RWPE1 (cell line): ENCODE measurements around the gene MAP2K3.

Experiments
- CTCF ChIA-PET: fragments of 350-600 bp; sonication (Branson Sonifier 250); formaldehyde crosslinking; extraction: SDS; loops from one replicate; lab custom pipeline; 2021; lab: Yijun Ruan, JAX
- POLR2A ChIA-PET: fragments of 400-600 bp; formaldehyde crosslinking; extraction: SDS; loops from one replicate; lab custom pipeline; 2020; ENCODE audit warnings: antibody characterized with exemption; ENCODE audit not compliant: low non-redundant PET; lab: Yijun Ruan, JAX
- DNase-seq: peaks from one replicate; pipeline ENCODE4 v3.0.0; 2012; ENCODE audit warnings: low spot score
- H3K27ac ChIP-seq: fragments of 450-650 bp; 2 replicates; pipeline ENCODE4 v1.5.1; 2017
- TF ChIP-seq, protein P1 (sequence below): fragments of 450-650 bp; conservative IDR thresholded peaks from 2 replicates; pipeline ENCODE4 v1.5.1; 2017; ENCODE audit warnings: low read depth, mild to moderate bottlenecking

Gene MAP2K3

DNA sequence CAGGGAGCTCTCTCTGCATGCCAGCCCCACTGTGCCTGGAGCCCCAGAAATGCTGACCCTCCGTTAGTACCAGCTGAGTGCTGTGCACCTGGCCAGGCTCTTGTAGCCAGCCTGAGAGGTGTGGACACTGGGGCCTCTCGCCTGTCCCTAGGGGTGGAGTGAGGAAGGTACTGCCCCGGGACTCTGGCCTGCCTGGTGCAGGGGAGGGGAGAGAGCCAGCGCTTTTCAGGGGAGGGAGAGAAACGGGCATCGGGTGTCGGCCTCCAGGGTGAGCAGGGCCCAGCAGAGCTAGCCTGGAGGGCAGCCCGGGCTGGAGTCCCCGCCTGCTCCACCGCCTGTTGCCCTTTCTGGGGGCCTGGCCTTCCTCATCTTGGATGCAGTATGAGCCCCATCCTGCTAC lies 13.1 kb downstream of the MAP2K3 start:
- ChIA-PET CTCF (no interaction called here), POLR2A (no interaction called here)
- H3K27ac ChIP-seq = peak overlapping the region; percentile 71
- DNase-seq = no peak
- TF ChIP-seq, protein P1, sequence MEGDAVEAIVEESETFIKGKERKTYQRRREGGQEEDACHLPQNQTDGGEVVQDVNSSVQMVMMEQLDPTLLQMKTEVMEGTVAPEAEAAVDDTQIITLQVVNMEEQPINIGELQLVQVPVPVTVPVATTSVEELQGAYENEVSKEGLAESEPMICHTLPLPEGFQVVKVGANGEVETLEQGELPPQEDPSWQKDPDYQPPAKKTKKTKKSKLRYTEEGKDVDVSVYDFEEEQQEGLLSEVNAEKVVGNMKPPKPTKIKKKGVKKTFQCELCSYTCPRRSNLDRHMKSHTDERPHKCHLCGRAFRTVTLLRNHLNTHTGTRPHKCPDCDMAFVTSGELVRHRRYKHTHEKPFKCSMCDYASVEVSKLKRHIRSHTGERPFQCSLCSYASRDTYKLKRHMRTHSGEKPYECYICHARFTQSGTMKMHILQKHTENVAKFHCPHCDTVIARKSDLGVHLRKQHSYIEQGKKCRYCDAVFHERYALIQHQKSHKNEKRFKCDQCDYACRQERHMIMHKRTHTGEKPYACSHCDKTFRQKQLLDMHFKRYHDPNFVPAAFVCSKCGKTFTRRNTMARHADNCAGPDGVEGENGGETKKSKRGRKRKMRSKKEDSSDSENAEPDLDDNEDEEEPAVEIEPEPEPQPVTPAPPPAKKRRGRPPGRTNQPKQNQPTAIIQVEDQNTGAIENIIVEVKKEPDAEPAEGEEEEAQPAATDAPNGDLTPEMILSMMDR = no peak

DNA sequence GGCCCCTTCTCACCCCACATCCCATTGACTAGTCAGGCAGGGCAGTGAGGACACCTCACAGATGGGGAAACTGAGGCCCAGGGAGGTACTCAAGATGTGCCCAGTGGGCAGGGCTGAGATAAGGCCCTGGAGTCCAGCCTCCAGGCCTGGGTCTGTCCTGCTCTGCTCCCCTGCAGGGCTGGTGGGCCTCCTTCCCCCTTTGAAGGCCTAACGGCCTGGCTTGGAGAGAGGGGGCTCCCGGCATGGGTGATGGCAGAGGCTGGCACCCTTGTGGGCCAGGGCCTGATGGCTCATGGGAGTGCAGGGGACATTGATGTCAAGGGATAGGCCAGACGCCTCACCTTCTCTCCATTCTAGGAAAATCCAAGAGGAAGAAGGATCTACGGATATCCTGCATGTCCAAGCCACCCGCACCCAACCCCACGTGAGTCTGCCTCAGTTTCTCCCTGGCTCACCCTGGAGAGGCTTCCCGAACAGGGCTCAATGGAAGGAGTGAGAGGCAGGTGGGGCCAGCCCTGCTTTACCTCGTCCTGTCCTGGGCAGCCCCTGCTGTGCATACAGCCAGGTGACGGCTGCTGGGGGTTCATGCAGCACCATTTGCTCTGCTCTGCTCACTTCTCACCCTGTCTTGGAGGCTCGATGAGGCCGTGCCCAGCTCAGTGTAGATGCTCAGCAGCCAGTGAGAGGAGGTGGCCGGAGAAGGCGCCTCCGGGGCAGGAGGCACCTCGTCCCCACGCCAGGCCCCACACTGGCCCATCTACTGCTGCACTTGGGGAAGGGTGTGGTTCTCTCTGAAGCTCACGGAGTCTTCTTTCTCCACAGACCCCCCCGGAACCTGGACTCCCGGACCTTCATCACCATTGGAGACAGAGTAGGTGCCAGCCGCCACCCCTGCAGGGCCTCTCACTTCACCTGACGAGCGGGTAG lies 13.8 kb downstream of the MAP2K3 start:
- TF ChIP-seq, protein P1 = no peak
- DNase-seq = no peak
- peak overlapping the region; percentile 71 for H3K27ac ChIP-seq
- ChIA-PET CTCF (no interaction called here), POLR2A (no interaction called here)

DNA sequence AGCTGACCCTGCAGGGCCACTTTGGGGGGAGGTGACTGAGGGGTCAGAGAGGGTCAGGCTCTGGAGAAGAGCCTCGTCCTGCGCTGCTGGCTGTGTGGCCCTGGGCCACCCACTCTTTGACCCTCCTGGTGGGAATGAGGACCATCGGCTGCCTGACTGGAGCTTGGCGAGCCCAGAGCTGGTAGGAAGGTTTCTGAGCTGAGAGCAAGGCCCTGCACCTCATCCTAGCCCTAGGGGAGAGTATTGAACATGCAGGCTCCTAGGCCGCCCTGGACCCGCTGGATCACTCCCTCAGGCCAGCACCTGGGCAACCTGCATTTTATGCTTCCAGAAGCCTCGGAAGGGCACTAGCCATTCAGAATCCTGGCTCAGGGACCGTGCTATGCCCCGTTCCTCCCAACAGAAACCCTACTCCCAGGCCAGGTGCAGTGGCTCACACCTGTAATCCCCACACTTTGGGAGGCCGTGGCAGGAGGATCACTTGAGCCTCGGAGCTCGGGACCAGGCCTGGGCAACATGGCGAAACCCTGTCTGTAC lies 14.5 kb downstream of the MAP2K3 start:
- no peak for DNase-seq
- H3K27ac ChIP-seq = no peak overlapping the region
- ChIA-PET CTCF (no interaction called here), POLR2A (no interaction called here)
- TF ChIP-seq, protein P1 = no peak

DNA sequence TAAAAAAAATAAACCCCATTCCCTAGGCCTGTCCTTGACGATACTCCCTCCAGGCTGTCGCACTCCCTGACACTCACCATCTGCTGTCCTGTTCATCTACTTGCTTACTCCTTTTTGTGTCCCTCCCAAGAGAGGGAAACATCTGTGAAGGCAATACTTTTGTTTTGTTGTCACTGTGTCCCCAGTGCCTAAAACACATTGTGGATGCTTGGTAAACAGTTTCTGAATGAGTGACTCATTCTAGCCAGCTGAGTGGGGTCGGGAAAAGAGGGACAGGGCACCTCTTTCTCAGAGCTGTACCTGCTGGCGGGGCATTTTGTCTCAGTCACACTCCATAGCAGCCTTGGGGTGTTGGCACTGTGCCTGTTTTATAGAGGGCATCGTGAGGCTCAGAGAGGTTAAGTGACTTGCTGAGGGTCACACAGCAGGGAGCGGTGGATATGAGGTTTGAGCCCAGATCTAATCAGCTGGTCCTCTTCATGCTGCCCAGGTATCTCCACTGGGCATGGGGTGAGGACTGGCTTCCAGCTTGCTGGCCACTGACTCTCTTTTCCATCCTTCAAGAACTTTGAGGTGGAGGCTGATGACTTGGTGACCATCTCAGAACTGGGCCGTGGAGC lies 15.6 kb downstream of the MAP2K3 start:
- ChIA-PET POLR2A (interaction anchor here (0.6 kb wide), 1 partner anchor 58 kb away, joined by 8 read pairs; no protein-coding TSS in a partner anchor), CTCF (interaction anchor here (0.8 kb wide), 1 partner anchor 11 kb away, joined by 3 read pairs; no protein-coding TSS in a partner anchor)
- TF ChIP-seq, protein P1 = no peak
- no peak for DNase-seq
- H3K27ac ChIP-seq = no peak overlapping the region

DNA sequence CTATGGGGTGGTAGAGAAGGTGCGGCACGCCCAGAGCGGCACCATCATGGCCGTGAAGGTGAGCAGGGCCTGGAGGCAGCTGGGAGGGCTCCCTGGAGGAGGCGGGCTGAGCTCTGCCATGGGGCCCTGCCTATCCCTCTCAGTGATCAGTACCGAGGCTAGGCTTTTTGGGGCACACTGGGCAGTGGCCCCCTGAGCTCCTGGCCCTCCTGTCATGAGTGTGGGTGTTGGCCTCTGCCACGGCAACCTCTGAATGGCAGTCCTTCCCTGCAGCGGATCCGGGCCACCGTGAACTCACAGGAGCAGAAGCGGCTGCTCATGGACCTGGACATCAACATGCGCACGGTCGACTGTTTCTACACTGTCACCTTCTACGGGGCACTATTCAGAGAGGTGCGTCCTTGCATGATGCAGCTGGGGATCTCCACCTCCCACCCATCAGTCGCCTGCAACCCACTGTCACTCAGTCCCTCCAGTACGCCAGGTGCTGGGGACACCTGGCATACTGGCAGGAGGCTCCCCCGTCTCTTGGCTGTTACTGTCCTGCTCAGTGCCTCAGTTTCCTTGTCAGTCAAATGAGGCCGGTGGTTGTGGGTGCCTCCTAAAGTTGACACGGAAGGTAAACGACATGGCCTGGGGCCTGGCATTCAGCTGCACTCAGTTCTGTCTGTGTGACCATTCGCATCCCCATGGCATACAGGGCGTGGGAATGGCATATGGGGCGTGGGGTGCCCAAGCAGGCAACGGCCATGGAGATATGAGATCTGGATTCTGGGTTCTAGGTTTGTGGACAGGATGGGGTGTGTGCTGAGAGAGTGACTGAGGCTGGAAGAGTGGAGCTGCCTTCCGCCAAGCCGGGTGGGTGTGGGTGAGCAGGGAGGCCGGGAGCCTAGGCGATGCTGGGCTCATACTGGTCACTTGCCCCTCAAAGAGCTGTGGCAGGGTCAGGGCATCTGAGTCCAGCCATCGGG lies 16.4 kb downstream of the MAP2K3 start:
- TF ChIP-seq, protein P1 = no peak
- ChIA-PET POLR2A (no interaction called here), CTCF (interaction anchor here (0.8 kb wide), 1 partner anchor 12 kb away, joined by 3 read pairs; no protein-coding TSS in a partner anchor)
- DNase-seq = no peak
- H3K27ac ChIP-seq = no peak overlapping the region
